ENCODE measurements around the gene BCAS1. TPM values are rescaled to one million over a fixed set of nuclear protein-coding genes. Genes with fewer than 3 reads are reported as not detected.

The BCAS1 gene
- total and polyA plus RNA-seq, 10 of the 15 experiments (the other 5 are each of a cell fraction or from before 2014, with no cell fraction given): 0.21 to 1.4 (median 0.55) TPM

- intact Hi-C loops (cut with micrococcal nuclease; ENCODE audit: unreplicated experiment): loop anchor here (5.0 to 10.0 kb wide), 4 partner anchors 43 to 648 kb away; no protein-coding TSS in a partner anchor
- H2AFZ ChIP-seq (ENCODE audit: control insufficient read depth, low read depth, low read length): no peak overlapping the region
- no peaks in the 10 kb centered on the region for H4K20me1 ChIP-seq (ENCODE audit: control insufficient read depth, insufficient read depth)
- DNase-seq (ENCODE audit: low read depth, low spot score) (no peak), FAIRE-seq (no peak), ATAC-seq (no peak)
- WGBS (ENCODE audit: insufficient coverage, insufficient replicate concordance, low lambda C conversion rate, missing lambda C conversion rate): 78% methylated on average over 6 of the region's 6 CpGs
- peaks cover 1% of the 10 kb centered on the region; the same call in 2 of the 3 replicates for H3K9me3 ChIP-seq (replicated peaks; ENCODE audit: control insufficient read depth, insufficient read depth, low read length)
- no peaks in the 10 kb centered on the region for H3K79me2 ChIP-seq (ENCODE audit: control insufficient read depth, insufficient read depth, low read length)
- SMC1A ChIA-PET (ENCODE audit: uncharacterized antibody, unreplicated experiment): interaction anchor here (0.5 to 6.8 kb wide), 8 partner anchors 115 to 480 kb away, joined by 3 to 110 read pairs (median 5); no protein-coding TSS in a partner anchor
- POLR2A ChIA-PET: no interaction called here
- in situ Hi-C loops (cut with MboI): loop anchor here (5.0 to 10.0 kb wide), 3 partner anchors 118 to 645 kb away; no protein-coding TSS in a partner anchor
- no peak overlapping the region for H3K9ac ChIP-seq (ENCODE audit: control insufficient read depth, insufficient read depth, low read length)
- peaks cover 17% of the 10 kb centered on the region for H3K4me1 ChIP-seq (ENCODE audit: control insufficient read depth, insufficient read depth, low read length)
- TF ChIP-seq NFXL1 (IDR thresholded peaks at IDR 0.05; ENCODE audit: borderline replicate concordance): 0 out of 2 replicates have a peak, but pooled peaks have one; percentile 50
- TF ChIP-seq ZSCAN29 (IDR thresholded peaks at IDR 0.05): no peak
- no peak for TF ChIP-seq KDM1A (IDR thresholded peaks at IDR 0.05; ENCODE audit: borderline replicate concordance)
- CTCF ChIA-PET: interaction anchor here (0.7 to 6.5 kb wide), 4 partner anchors 44 to 130 kb away, joined by 3 to 116 read pairs (median 4); no protein-coding TSS in a partner anchor
- H3K27ac ChIP-seq (ENCODE audit: control insufficient read depth, insufficient read depth): no peak overlapping the region
- H3K4me2 ChIP-seq (ENCODE audit: control insufficient read depth, insufficient read depth): no peak overlapping the region
- no peaks in the 10 kb centered on the region; a peak in 1 of 4 replicates for H3K27me3 ChIP-seq (replicated peaks in 1 of 2; ENCODE audit: control insufficient read depth in 2 of 2, insufficient read depth in 2 of 2, low read length in 1 of 2)
- no peak overlapping the region for H3K4me3 ChIP-seq
- no TSS peak for BruUV-seq (replicated peaks)
- RAD21 ChIA-PET (ENCODE audit: unreplicated experiment): interaction anchor here (0.7 to 5.7 kb wide), 8 partner anchors 20 to 512 kb away, joined by 3 to 71 read pairs (median 3); partner anchors contain the start of gene PFDN4
- no peaks in the 10 kb centered on the region for H3K36me3 ChIP-seq (ENCODE audit: control insufficient read depth in 2 of 2, insufficient read depth in 2 of 2, low read length in 1 of 2)
Measured at GRCh38 chr20:54059691-54060364, 10.6 kb downstream of the BCAS1 start.

- H3K27ac ChIP-seq (ENCODE audit: control insufficient read depth, insufficient read depth): no peak overlapping the region
- H3K9me3 ChIP-seq (replicated peaks; ENCODE audit: control insufficient read depth, insufficient read depth, low read length): peaks cover 3% of the 10 kb centered on the region; the same call in 2 of the 3 replicates
- no peaks in the 10 kb centered on the region; a peak in 1 of 4 replicates for H3K27me3 ChIP-seq (replicated peaks in 1 of 2; ENCODE audit: control insufficient read depth in 2 of 2, insufficient read depth in 2 of 2, low read length in 1 of 2)
- no peaks in the 10 kb centered on the region for H4K20me1 ChIP-seq (ENCODE audit: control insufficient read depth, insufficient read depth)
- ChIA-PET CTCF (interaction anchor here (0.7 to 6.5 kb wide), 3 partner anchors 109 to 126 kb away, joined by 3 to 116 read pairs (median 5); no protein-coding TSS in a partner anchor), POLR2A (interaction anchor here (0.7 kb wide), 1 partner anchor 898 kb away, joined by 4 read pairs; no protein-coding TSS in a partner anchor), RAD21 (ENCODE audit: unreplicated experiment) (interaction anchor here (0.7 kb wide), 1 partner anchor 128 kb away, joined by 3 read pairs; no protein-coding TSS in a partner anchor), SMC1A (ENCODE audit: uncharacterized antibody, unreplicated experiment) (interaction anchor here (0.9 to 6.8 kb wide), 4 partner anchors 36 to 479 kb away, joined by 3 to 110 read pairs (median 5); no protein-coding TSS in a partner anchor)
- WGBS (ENCODE audit: insufficient coverage, insufficient replicate concordance, low lambda C conversion rate, missing lambda C conversion rate): 37% methylated on average over 16 of the region's 16 CpGs
- no peak for DNase-seq (ENCODE audit: low read depth, low spot score)
- H3K79me2 ChIP-seq (ENCODE audit: control insufficient read depth, insufficient read depth, low read length): no peaks in the 10 kb centered on the region
- intact Hi-C loops (cut with micrococcal nuclease; ENCODE audit: unreplicated experiment): no loop called here
- H3K4me1 ChIP-seq (ENCODE audit: control insufficient read depth, insufficient read depth, low read length): peaks cover 7% of the 10 kb centered on the region
- no peak overlapping the region for H3K4me3 ChIP-seq
- no peak for FAIRE-seq
- H2AFZ ChIP-seq (ENCODE audit: control insufficient read depth, low read depth, low read length): no peak overlapping the region
- H3K36me3 ChIP-seq (ENCODE audit: control insufficient read depth in 2 of 2, insufficient read depth in 2 of 2, low read length in 1 of 2): no peaks in the 10 kb centered on the region
- peak; percentile 40 for ATAC-seq
- H3K4me2 ChIP-seq (ENCODE audit: control insufficient read depth, insufficient read depth): no peak overlapping the region
- no peak overlapping the region for H3K9ac ChIP-seq (ENCODE audit: control insufficient read depth, insufficient read depth, low read length)
- TSS peak; percentile 85 for BruUV-seq (replicated peaks)
- in situ Hi-C loops (cut with MboI): no loop called here
- TF ChIP-seq, protein P1, sequence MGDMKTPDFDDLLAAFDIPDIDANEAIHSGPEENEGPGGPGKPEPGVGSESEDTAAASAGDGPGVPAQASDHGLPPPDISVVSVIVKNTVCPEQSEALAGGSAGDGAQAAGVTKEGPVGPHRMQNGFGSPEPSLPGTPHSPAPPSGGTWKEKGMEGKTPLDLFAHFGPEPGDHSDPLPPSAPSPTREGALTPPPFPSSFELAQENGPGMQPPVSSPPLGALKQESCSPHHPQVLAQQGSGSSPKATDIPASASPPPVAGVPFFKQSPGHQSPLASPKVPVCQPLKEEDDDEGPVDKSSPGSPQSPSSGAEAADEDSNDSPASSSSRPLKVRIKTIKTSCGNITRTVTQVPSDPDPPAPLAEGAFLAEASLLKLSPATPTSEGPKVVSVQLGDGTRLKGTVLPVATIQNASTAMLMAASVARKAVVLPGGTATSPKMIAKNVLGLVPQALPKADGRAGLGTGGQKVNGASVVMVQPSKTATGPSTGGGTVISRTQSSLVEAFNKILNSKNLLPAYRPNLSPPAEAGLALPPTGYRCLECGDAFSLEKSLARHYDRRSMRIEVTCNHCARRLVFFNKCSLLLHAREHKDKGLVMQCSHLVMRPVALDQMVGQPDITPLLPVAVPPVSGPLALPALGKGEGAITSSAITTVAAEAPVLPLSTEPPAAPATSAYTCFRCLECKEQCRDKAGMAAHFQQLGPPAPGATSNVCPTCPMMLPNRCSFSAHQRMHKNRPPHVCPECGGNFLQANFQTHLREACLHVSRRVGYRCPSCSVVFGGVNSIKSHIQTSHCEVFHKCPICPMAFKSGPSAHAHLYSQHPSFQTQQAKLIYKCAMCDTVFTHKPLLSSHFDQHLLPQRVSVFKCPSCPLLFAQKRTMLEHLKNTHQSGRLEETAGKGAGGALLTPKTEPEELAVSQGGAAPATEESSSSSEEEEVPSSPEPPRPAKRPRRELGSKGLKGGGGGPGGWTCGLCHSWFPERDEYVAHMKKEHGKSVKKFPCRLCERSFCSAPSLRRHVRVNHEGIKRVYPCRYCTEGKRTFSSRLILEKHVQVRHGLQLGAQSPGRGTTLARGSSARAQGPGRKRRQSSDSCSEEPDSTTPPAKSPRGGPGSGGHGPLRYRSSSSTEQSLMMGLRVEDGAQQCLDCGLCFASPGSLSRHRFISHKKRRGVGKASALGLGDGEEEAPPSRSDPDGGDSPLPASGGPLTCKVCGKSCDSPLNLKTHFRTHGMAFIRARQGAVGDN (IDR thresholded peaks at IDR 0.05): 0 out of 2 replicates have a peak, but pooled peaks have one; percentile 38
- no peak for TF ChIP-seq EP300 (IDR thresholded peaks at IDR 0.05; ENCODE audit: borderline replicate concordance in 1 of 2, control insufficient read depth in 1 of 2, low read depth in 2 of 2, low read length in 2 of 2)
- TF ChIP-seq TBL1XR1 (IDR thresholded peaks at IDR 0.05; ENCODE audit: low read depth, low read length): no peak
- TF ChIP-seq SREBF2 (IDR thresholded peaks at IDR 0.05; ENCODE audit: low read length): no peak
Measured at GRCh38 chr20:54058420-54059139, 11.8 kb downstream of the BCAS1 start.
